RWPE2 (cell line): Measurements from ENCODE around the gene EXOSC1.
"Not testable (repeated sequence)": the region's sequence is repeated elsewhere in the genome, so short reads cannot be mapped to it uniquely, and the experiment has no call there.

ENCODE experiments used
- ATAC-seq: fragments of 200-7000 bp; cut with Tn5 transposase; 3 replicates; pipeline ENCODE4 v1.9.1; 2021; ENCODE audit warnings: low read depth
- DNase-seq: peaks from one replicate; pipeline ENCODE4 v3.0.0-alpha.2; 2020; ENCODE audit warnings: low spot score
- H3K27ac ChIP-seq: fragments of 450-650 bp; 2 replicates; pipeline ENCODE4 v1.5.1; 2017; ENCODE audit warnings: mild to moderate bottlenecking; ENCODE audit not compliant: poor library complexity, severe bottlenecking
- H3K27me3 ChIP-seq: fragments of 250-450 bp; sonication (Bioruptor Pico); 2 replicates; pipeline ENCODE4 v1.5.1; 2021; ENCODE audit warnings: mild to moderate bottlenecking, moderate library complexity; ENCODE audit not compliant: insufficient read depth, poor library complexity, severe bottlenecking
- H3K36me3 ChIP-seq: fragments of 250-450 bp; sonication (Bioruptor Pico); 2 replicates; pipeline ENCODE4 v1.5.1; 2020; ENCODE audit warnings: low read depth, mild to moderate bottlenecking, moderate library complexity
- H3K4me1 ChIP-seq: fragments of 250-450 bp; sonication (Bioruptor Pico); 2 replicates; pipeline ENCODE4 v1.5.1; 2021; ENCODE audit warnings: mild to moderate bottlenecking, moderate library complexity; ENCODE audit not compliant: insufficient read depth, poor library complexity, severe bottlenecking
- H3K4me3 ChIP-seq: fragments of 250-450 bp; sonication (Bioruptor Pico); 2 replicates; pipeline ENCODE4 v1.5.1; 2021; ENCODE audit warnings: mild to moderate bottlenecking, moderate library complexity; ENCODE audit not compliant: severe bottlenecking
- H3K9me3 ChIP-seq: fragments of 250-450 bp; sonication (Bioruptor Pico); 2 replicates; pipeline ENCODE4 v1.5.1; 2021; ENCODE audit warnings: mild to moderate bottlenecking, moderate library complexity; ENCODE audit not compliant: severe bottlenecking
- TF ChIP-seq, protein P1 (sequence below): fragments of 450-650 bp; IDR thresholded peaks from one replicate; pipeline ENCODE4 v1.5.1; 2017; ENCODE audit warnings: mild to moderate bottlenecking, moderate library complexity; ENCODE audit not compliant: poor library complexity, severe bottlenecking

Gene EXOSC1

DNA sequence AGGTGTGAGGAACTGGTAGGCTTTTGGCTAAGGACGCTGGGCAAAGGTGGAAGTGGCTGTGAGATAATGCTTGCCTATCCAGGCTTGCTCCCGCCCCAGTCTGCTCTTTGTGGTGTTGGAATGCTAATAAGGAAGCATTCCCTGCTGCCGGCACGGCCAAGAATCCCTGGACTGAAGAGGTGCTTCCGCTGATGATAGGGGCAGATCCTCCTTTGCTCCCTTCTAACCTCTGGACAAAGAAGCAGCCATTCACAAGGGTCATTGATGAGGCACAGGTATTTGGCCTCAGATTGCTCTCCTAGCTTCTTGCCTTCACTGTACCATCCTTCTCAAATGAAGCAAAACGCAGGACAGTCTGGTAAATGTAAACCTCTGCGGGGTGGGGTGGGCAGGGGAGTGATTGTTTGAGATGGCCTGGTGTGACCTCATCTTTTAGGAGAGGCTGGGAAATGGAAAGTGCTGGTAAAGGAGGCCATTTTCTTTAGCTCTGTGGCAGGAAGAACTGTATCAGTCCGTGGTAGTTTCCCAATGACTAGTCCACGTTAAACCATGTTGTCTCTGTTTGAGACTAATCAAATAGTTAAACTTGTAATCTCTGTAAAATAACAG lies 18.1 kb downstream of the EXOSC1 start:
- Histone ChIP-seq H3K36me3 (peaks cover 60% of the 10 kb centered on the region), H3K4me3 (peak overlapping the region; percentile 66), H3K4me1 (peaks cover 20% of the 10 kb centered on the region), H3K27me3 (no peaks in the 10 kb centered on the region), H3K27ac (peak overlapping the region; percentile 89), H3K9me3 (no peaks in the 10 kb centered on the region)
- no peak for DNase-seq
- peak; percentile 39 for ATAC-seq
- TF ChIP-seq, protein P1, sequence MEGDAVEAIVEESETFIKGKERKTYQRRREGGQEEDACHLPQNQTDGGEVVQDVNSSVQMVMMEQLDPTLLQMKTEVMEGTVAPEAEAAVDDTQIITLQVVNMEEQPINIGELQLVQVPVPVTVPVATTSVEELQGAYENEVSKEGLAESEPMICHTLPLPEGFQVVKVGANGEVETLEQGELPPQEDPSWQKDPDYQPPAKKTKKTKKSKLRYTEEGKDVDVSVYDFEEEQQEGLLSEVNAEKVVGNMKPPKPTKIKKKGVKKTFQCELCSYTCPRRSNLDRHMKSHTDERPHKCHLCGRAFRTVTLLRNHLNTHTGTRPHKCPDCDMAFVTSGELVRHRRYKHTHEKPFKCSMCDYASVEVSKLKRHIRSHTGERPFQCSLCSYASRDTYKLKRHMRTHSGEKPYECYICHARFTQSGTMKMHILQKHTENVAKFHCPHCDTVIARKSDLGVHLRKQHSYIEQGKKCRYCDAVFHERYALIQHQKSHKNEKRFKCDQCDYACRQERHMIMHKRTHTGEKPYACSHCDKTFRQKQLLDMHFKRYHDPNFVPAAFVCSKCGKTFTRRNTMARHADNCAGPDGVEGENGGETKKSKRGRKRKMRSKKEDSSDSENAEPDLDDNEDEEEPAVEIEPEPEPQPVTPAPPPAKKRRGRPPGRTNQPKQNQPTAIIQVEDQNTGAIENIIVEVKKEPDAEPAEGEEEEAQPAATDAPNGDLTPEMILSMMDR, result no peak

GRCh38 chr10:97426776-97427570 lies 18.8 kb downstream of the EXOSC1 start:
- DNase-seq (no peak), ATAC-seq (no peak)
- H3K27ac ChIP-seq, result peak overlapping the region; percentile 89
- peaks cover 61% of the 10 kb centered on the region for H3K36me3 ChIP-seq
- peaks cover 20% of the 10 kb centered on the region for H3K4me1 ChIP-seq
- H3K9me3 ChIP-seq, result no peaks in the 10 kb centered on the region
- H3K4me3 ChIP-seq, result peak overlapping the region; percentile 66
- H3K27me3 ChIP-seq, result no peaks in the 10 kb centered on the region
- TF ChIP-seq, protein P1, result no peak

DNA sequence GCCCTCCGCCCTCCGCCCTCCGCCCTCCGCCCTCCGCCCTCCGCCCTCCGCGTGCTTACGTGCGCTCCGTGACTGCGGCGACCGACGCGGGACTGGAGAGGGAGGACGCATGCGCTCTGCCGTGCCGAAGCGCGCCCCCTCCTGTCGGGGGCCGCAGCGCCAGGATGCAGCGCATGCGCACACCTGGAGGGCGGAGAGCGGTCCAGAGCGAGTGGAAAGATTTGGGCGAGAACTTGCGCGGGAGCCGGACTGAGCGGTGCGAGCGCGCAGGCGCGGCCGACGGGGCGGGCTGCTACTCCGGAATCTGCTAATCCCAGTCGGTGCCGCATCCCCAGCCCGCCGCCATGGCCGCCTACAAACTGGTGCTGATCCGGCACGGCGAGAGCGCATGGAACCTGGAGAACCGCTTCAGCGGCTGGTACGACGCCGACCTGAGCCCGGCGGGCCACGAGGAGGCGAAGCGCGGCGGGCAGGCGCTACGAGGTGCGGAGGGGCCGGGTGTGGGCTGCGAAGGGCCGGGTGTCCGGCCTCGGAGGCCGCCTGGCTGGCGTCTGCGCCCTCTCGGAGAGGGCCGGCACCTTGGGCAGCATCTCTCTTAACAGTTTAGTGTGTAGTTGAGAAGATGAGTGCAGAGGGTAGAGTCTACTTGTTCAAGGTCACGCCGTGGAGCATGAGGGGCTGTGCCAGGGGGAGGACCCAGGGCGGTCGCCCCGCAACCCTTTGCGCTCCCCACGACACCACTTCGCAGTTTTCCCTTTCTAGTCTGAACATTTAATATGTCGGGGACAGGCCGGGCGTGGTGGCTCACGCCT lies 19.6 kb downstream of the EXOSC1 start, which contains the start of gene PGAM1:
TSS of gene PGAM1 (plus strand) at position 228 of the 812 bp plus-strand sequence. CDS start at position 345, 117 bp downstream.
- TF ChIP-seq, protein P1, result peak; percentile 87
- peak within 1 kb of the TSS; percentile 66 for H3K4me3 ChIP-seq

DNA sequence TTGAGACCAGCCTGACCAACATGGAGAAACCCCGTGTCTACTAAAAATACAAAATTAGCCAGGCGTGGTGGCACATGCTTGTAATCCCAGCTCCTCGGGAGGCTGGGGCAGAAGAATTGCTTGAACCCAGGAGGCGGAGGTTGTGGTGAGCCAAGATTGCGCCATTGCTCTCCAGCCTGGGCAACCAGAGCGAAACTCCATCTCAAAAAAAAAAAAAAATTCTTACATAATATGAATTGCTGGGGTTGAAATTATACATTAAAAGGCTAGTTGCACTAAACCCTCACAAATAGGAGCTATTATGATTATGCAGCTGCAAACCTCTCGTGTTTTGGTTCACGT lies 22.1 kb downstream of the EXOSC1 start:
- Histone ChIP-seq H3K36me3 (peaks cover 29% of the 10 kb centered on the region), H3K4me1 (peaks cover 20% of the 10 kb centered on the region), H3K27ac (peak overlapping the region; percentile 76)
- H3K9me3 ChIP-seq, H3K27me3 ChIP-seq, ATAC-seq, DNase-seq, H3K4me3 ChIP-seq: not testable (repeated sequence)

More for the DNA sequence above, 19.6 kb downstream of the EXOSC1 start, which contains the start of gene PGAM1:
- Histone ChIP-seq H3K4me1 (peaks cover 20% of the 10 kb centered on the region), H3K27ac (peak within 1 kb of the TSS; percentile 89), H3K27me3 (no peaks in the 10 kb centered on the region), H3K9me3 (no peaks in the 10 kb centered on the region), H3K36me3 (peaks cover 53% of the 10 kb centered on the region)
- DNase-seq (peak; percentile 90), ATAC-seq (peak; percentile 84)

- ATAC-seq (no peak), DNase-seq (no peak)
- no peak overlapping the region for H3K27ac ChIP-seq
- no peaks in the 10 kb centered on the region for H3K36me3 ChIP-seq
- no peaks in the 10 kb centered on the region for H3K9me3 ChIP-seq
- no peak overlapping the region for H3K4me3 ChIP-seq
- H3K27me3 ChIP-seq, result no peaks in the 10 kb centered on the region
- TF ChIP-seq, protein P1, result no peak
- H3K4me1 ChIP-seq, result peaks cover 21% of the 10 kb centered on the region
These were observed 29.2 kb downstream of the EXOSC1 start for GRCh38 chr10:97416565-97416964.
